H9 (cell line): ENCODE measurements around the gene NGF. TPM values are rescaled to one million over a fixed set of nuclear protein-coding genes. Genes with fewer than 3 reads are reported as not detected.

Experiments
- DNase-seq: peaks from one replicate; pipeline ENCODE4 v3.0.0-alpha.2; 2017
- H2AFZ ChIP-seq: one replicate; pipeline ENCODE4 v1.6.1; 2013; ENCODE audit warnings: mild to moderate bottlenecking, low read length, control low read depth, moderate library complexity
- H2AK5ac ChIP-seq: 2 replicates; pipeline ENCODE4 v1.6.1; 2013; ENCODE audit warnings: low read length, control low read depth, mixed read lengths; ENCODE audit not compliant: insufficient read length
- H2BK120ac ChIP-seq: one replicate; pipeline ENCODE4 v1.6.1; 2013; ENCODE audit warnings: low read depth, mild to moderate bottlenecking, low read length, control low read depth, inconsistent platforms; ENCODE audit not compliant: poor library complexity, severe bottlenecking
- H2BK12ac ChIP-seq: 2 replicates; pipeline ENCODE4 v1.6.1; 2013; ENCODE audit warnings: low read length, control low read depth, mixed read lengths, low read depth; ENCODE audit not compliant: insufficient read length
- H2BK15ac ChIP-seq: 2 replicates; pipeline ENCODE4 v1.6.1; 2013; ENCODE audit warnings: low read depth, low read length, control low read depth
- H2BK20ac ChIP-seq: one replicate; pipeline ENCODE4 v1.6.1; 2013; ENCODE audit warnings: low read depth, mild to moderate bottlenecking, low read length, control low read depth, inconsistent platforms; ENCODE audit not compliant: poor library complexity, severe bottlenecking
- H2BK5ac ChIP-seq: 2 replicates; pipeline ENCODE4 v1.6.1; 2013; ENCODE audit warnings: low read length, control low read depth, mixed read lengths; ENCODE audit not compliant: insufficient read length
- H3K14ac ChIP-seq: 2 replicates; pipeline ENCODE4 v1.6.1; 2013; ENCODE audit warnings: low read length, control low read depth; ENCODE audit not compliant: insufficient read depth
- H3K18ac ChIP-seq: 2 replicates; pipeline ENCODE4 v1.6.1; 2013; ENCODE audit warnings: low read depth, mild to moderate bottlenecking, mixed read lengths, low read length, control low read depth; ENCODE audit not compliant: insufficient read length
- H3K23ac ChIP-seq: 2 replicates; pipeline ENCODE4 v1.6.1; 2013; ENCODE audit warnings: low read length, control low read depth, mixed read lengths, low read depth; ENCODE audit not compliant: insufficient read length
- H3K23me2 ChIP-seq: 2 replicates; pipeline ENCODE4 v1.6.1; 2013; ENCODE audit warnings: low read depth, mild to moderate bottlenecking, mixed read lengths, low read length, control low read depth; ENCODE audit not compliant: insufficient read length, poor library complexity, severe bottlenecking
- H3K27ac ChIP-seq: 2 replicates; pipeline ENCODE4 v1.5.1; 2013; ENCODE audit warnings: low read length, control low read depth, mixed read lengths, low read depth; ENCODE audit not compliant: insufficient read length
- H3K27me3 ChIP-seq: 2 replicates; pipeline ENCODE4 v1.6.1; 2013; ENCODE audit warnings: low read length, control low read depth, inconsistent platforms; ENCODE audit not compliant: insufficient read depth
- H3K4ac ChIP-seq: 2 replicates; pipeline ENCODE4 v1.6.1; 2013; ENCODE audit warnings: low read depth, mild to moderate bottlenecking, control low read depth, inconsistent platforms, low read length, moderate library complexity
- H3K4me1 ChIP-seq: 2 replicates; pipeline ENCODE4 v1.6.1; 2013; ENCODE audit warnings: low read length, control low read depth, inconsistent platforms; ENCODE audit not compliant: insufficient read depth
- H3K4me2 ChIP-seq: 2 replicates; pipeline ENCODE4 v1.6.1; 2013; ENCODE audit warnings: low read length, control low read depth, mixed read lengths; ENCODE audit not compliant: insufficient read length, insufficient read depth
- H3K56ac ChIP-seq: 2 replicates; pipeline ENCODE4 v1.6.1; 2013; ENCODE audit warnings: low read depth, mild to moderate bottlenecking, mixed read lengths, low read length, control low read depth; ENCODE audit not compliant: insufficient read length
- H3K79me1 ChIP-seq: 2 replicates; pipeline ENCODE4 v1.6.1; 2013; ENCODE audit warnings: low read depth, mild to moderate bottlenecking, moderate library complexity, low read length, control low read depth, inconsistent platforms; ENCODE audit not compliant: insufficient read depth, poor library complexity, severe bottlenecking
- H3K79me2 ChIP-seq: 2 replicates; pipeline ENCODE4 v1.6.1; 2013; ENCODE audit warnings: low read length, control low read depth, inconsistent platforms; ENCODE audit not compliant: insufficient read depth
- H3K9ac ChIP-seq: 2 replicates; pipeline ENCODE4 v1.6.1; 2013; ENCODE audit warnings: low read length, control low read depth, mixed read lengths; ENCODE audit not compliant: insufficient read length; ENCODE audit errors: extremely low read depth
- H3K9me3 ChIP-seq: one replicate; pipeline ENCODE4 v1.6.1; 2013; ENCODE audit warnings: low read depth, low read length, inconsistent platforms; ENCODE audit not compliant: control insufficient read depth
- H3T11ph ChIP-seq: one replicate; pipeline ENCODE4 v1.6.1; 2013; ENCODE audit warnings: mild to moderate bottlenecking, low read length, control low read depth, inconsistent platforms
- H4K20me1 ChIP-seq: one replicate; pipeline ENCODE4 v1.6.1; 2013; ENCODE audit not compliant: control insufficient read depth, insufficient read length, insufficient read depth
- H4K5ac ChIP-seq: 2 replicates; pipeline ENCODE4 v1.6.1; 2013; ENCODE audit warnings: low read depth, mild to moderate bottlenecking, mixed read lengths, low read length, control low read depth; ENCODE audit not compliant: insufficient read length
- H4K8ac ChIP-seq: replicated peaks from 2 replicates; pipeline ENCODE4 v1.6.1; 2013; ENCODE audit warnings: low read length, control low read depth, mixed read lengths, low read depth; ENCODE audit not compliant: insufficient read length
- H4K91ac ChIP-seq: 2 replicates; pipeline ENCODE4 v1.6.1; 2013; ENCODE audit warnings: low read depth, mild to moderate bottlenecking, moderate library complexity, mixed read lengths, low read length, control low read depth; ENCODE audit not compliant: insufficient read length
- H3K27ac Mint-ChIP-seq, 3 experiments: 2 replicates in 2 of 3; 3 replicates in 1 of 3; pipeline ENCODE4 v1.8.0; 2020 to 2021; ENCODE audit warnings: mixed read lengths in 3 of 3, mild to moderate bottlenecking in 1 of 3, moderate library complexity in 1 of 3
- H3K27me3 Mint-ChIP-seq: 2 replicates; pipeline ENCODE4 v1.8.0; 2021; ENCODE audit warnings: low read depth, mild to moderate bottlenecking, moderate library complexity, mixed read lengths
- H3K36me3 Mint-ChIP-seq, 3 experiments: 2 replicates in 2 of 3; 3 replicates in 1 of 3; pipeline ENCODE4 v1.8.0; 2020 to 2021; ENCODE audit warnings: low read depth in 3 of 3, mixed read lengths in 3 of 3; ENCODE audit not compliant: insufficient read depth in 1 of 3
- H3K4me1 Mint-ChIP-seq, 2 experiments: 2 replicates each; pipeline ENCODE4 v1.8.0; 2020; ENCODE audit warnings: mixed read lengths in 2 of 2
- H3K4me3 Mint-ChIP-seq, 2 experiments: 2 replicates in 1 of 2; 3 replicates in 1 of 2; pipeline ENCODE4 v1.8.0; 2020 to 2021; ENCODE audit warnings: mild to moderate bottlenecking in 2 of 2, mixed read lengths in 2 of 2, moderate library complexity in 1 of 2
- H3K9me3 Mint-ChIP-seq, 2 experiments: 2 replicates in 1 of 2; 3 replicates in 1 of 2; pipeline ENCODE4 v1.8.0; 2020; ENCODE audit warnings: mild to moderate bottlenecking in 2 of 2, mixed read lengths in 2 of 2, moderate library complexity in 1 of 2
- WGBS: extraction: QIAGEN DNeasy Blood & Tissue Kit; methylation state at CpG from one replicate; pipeline ENCODE4 v1.1.7; 2013; ENCODE audit warnings: missing lambda C conversion rate, low lambda C conversion rate, mixed read lengths; ENCODE audit not compliant: insufficient read length; ENCODE audit errors: extremely low coverage; 5-methylcytosine and 5-hydroxymethylcytosine counted together
- total RNA-seq: library from RNA; stranded (reverse); gene quantifications from 2 replicates; pipeline ENCODE4 v1.2.1, GENCODE V29; 2021
- TF ChIP-seq, protein P1 (sequence below): fragments of 200-600 bp; sonication (generic); conservative IDR thresholded peaks from 3 replicates; pipeline ENCODE4 v1.8.0; 2021; ENCODE audit warnings: antibody characterized with exemption, mild to moderate bottlenecking

NGF gene
- total RNA-seq, 1 experiment from 2014 or later, result 0.22 TPM

DNA sequence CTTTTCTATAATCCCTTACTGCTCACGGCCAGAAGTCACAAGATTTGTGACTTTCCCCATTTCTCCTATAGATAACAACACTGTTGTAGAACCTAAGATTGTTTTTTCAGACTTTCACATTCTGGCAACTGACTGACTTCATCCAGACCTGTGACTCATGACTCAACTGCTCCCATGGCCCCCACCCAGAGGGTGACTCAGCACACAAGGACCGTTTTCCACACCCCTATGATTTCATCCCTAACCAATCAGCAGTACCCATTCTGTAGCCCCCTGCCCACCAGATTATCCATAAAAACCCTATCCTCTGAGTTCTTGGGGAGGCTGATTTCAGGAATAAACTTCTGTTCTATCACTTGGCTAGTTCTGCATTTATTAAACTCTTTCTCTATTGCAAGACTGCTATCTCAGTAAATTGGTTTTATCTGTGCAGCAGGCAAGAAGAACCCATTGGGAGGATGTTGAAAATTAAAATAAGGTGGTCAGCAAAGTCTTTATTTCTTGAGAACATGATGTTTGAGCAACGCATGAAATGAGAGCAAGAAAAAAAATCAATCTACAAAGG lies 79.7 kb downstream of the NGF start:
- H3K4me1 Mint-ChIP-seq, result no peaks in the 10 kb centered on the region
- no peak overlapping the region for H3T11ph ChIP-seq
- whole genome bisulfite sequencing, result no CpG with 5 or more reads among the region's 3 CpGs
- H3K18ac ChIP-seq, result no peak overlapping the region
- H3K4ac ChIP-seq, result no peak overlapping the region
- no peak overlapping the region for H4K8ac ChIP-seq
- H3K27me3 ChIP-seq, result no peaks in the 10 kb centered on the region
- TF ChIP-seq, protein P1, sequence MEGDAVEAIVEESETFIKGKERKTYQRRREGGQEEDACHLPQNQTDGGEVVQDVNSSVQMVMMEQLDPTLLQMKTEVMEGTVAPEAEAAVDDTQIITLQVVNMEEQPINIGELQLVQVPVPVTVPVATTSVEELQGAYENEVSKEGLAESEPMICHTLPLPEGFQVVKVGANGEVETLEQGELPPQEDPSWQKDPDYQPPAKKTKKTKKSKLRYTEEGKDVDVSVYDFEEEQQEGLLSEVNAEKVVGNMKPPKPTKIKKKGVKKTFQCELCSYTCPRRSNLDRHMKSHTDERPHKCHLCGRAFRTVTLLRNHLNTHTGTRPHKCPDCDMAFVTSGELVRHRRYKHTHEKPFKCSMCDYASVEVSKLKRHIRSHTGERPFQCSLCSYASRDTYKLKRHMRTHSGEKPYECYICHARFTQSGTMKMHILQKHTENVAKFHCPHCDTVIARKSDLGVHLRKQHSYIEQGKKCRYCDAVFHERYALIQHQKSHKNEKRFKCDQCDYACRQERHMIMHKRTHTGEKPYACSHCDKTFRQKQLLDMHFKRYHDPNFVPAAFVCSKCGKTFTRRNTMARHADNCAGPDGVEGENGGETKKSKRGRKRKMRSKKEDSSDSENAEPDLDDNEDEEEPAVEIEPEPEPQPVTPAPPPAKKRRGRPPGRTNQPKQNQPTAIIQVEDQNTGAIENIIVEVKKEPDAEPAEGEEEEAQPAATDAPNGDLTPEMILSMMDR, result no peak
- H3K14ac ChIP-seq, result no peak overlapping the region
- no peak overlapping the region for H2BK120ac ChIP-seq
- H4K91ac ChIP-seq, result no peak overlapping the region
- H4K5ac ChIP-seq, result no peak overlapping the region
- H3K56ac ChIP-seq, result no peak overlapping the region
- no peaks in the 10 kb centered on the region for H3K79me2 ChIP-seq
- H3K36me3 Mint-ChIP-seq, result peaks cover 7 to 15% (median 8%) of the 10 kb centered on the region in 3 experiments
- peaks cover 17% of the 10 kb centered on the region in 2 experiments for H3K9me3 Mint-ChIP-seq
- no peak overlapping the region for H2AK5ac ChIP-seq
- H3K27ac Mint-ChIP-seq, result no peak overlapping the region
- no peak overlapping the region for H2BK5ac ChIP-seq
- H2BK15ac ChIP-seq, result no peak overlapping the region
- H2AFZ ChIP-seq, result no peak overlapping the region
- H3K9ac ChIP-seq, result no peak overlapping the region
- no peaks in the 10 kb centered on the region for H3K23me2 ChIP-seq
- no peaks in the 10 kb centered on the region for H4K20me1 ChIP-seq
- DNase-seq, result no peak
- H3K9me3 ChIP-seq, result peaks cover 9% of the 10 kb centered on the region
- H3K4me2 ChIP-seq, result no peak overlapping the region
- no peak overlapping the region for H2BK12ac ChIP-seq
- no peaks in the 10 kb centered on the region for H3K79me1 ChIP-seq
- H3K4me1 ChIP-seq, result no peaks in the 10 kb centered on the region
- no peak overlapping the region for H3K23ac ChIP-seq
- no peaks in the 10 kb centered on the region; the same call in none of the 2 replicates for H3K27me3 Mint-ChIP-seq
- no peak overlapping the region for H2BK20ac ChIP-seq
- no peak overlapping the region for H3K4me3 Mint-ChIP-seq
- no peak overlapping the region for H3K27ac ChIP-seq
